GM12873 (cell line): ENCODE results near the gene LENG9.

Experiments
- CTCF ChIP-seq: IDR thresholded peaks from 2 replicates; pipeline ENCODE4 v1.5.1; 2012; ENCODE audit warnings: low read depth, mild to moderate bottlenecking, moderate library complexity, low read length, control low read depth; ENCODE audit not compliant: insufficient read depth; ENCODE audit errors: missing control alignments

Gene LENG9

DNA sequence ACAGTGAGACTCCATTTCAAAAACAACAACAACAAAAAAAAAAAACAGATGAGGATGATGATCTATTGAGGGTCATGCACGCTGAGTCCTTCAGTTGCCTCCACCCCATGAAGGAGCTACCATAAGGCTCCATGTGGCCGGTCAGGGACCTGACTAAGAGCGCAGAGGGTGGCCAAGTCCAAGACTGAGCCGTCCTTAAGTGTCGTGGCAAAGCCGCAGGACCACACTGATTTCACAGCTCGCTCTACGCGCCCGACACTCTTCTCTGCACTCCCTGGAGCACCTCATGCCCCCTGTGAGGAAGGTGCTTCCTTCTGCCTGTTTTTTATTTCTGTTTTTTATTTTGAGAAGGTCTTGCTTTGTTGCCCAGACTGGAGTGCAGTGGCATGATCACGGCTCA lies 36.0 kb downstream of the LENG9 start:
- TF ChIP-seq CTCF: no peak

DNA sequence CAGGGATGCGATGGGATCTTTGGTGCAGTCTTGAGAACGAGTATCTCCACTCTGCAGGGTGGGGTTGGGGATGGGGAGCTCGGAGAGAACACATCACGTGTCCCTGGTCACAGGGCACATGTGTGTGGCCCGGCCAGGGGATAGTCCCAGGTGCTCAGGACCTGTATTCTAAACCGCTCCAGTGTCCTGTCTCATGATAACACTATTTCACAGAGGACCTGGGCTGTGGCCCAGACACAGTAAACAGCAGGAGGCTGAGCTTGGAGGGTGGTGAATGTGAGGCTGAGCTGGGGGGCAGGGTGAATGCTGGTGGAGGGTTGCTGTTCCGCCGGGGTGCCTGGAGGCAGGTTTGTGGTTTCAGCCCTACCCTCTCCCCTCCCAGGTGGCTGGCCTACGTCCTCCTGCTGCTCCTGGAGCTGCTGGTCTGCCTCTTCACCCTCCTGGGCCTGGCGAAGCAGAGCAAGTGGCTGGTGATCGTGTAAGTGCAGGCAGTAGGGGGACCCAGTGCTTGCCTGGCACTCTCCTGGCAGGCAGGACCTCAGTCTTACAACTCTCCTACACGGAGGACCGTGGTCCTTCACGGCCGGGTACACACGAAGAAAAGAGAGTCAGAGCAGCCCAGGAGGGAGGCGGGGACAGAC lies 37.2 kb downstream of the LENG9 start:
- no peak for TF ChIP-seq CTCF

DNA sequence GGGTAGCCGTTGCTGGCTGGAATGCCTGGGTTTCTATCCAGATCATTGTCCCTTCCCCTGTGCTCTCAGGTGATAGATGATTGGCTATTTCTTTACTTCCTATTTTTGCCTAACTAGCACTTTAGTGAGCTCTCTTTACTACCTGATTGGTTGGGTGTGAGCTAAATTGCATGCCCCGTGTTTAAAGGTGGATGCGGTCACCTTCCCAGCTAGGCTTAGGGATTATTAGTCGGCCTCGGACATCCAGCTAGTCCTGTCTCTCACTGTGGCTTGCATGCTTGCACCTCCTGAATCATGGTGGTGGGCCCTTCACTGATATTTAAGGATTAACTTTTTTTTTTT lies 38.2 kb downstream of the LENG9 start:
- TF ChIP-seq CTCF: no peak

- no peak for TF ChIP-seq CTCF
These were observed 38.8 kb downstream of the LENG9 start for GRCh38 chr19:54424660-54425381.

DNA sequence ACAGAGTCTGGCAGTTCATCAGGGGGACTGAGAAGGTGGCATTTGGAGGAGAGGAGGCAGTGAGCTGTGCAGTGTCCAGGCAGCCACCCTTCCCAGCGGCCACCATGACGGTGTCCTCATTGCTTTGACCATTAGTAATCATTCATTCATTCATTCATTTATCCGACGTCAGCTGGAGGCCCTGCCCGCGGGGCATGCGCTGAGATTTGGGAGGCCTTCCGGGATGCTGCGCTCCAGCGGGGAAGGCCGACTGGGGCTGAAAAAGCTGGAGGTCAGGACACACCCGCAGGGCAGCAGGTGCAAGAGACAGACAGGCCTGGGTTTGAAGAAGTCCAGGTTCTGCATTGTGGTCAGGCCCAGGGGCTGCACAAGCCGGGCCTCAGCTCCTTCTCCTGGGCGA lies 39.4 kb downstream of the LENG9 start:
- no peak for TF ChIP-seq CTCF

- TF ChIP-seq CTCF: no peak
These were observed 41.4 kb downstream of the LENG9 start for GRCh38 chr19:54422136-54422535.

- no peak for TF ChIP-seq CTCF
These were observed 42.1 kb downstream of the LENG9 start for GRCh38 chr19:54421521-54421920.
